Middle frontal gyrus (tissue), 1 donor: Measurements from ENCODE around the gene VPS37D.
"Not testable (repeated sequence)": the region's sequence is repeated elsewhere in the genome, so short reads cannot be mapped to it uniquely, and the experiment has no call there.

Source experiments
- DNase-seq: peaks from one replicate; pipeline ENCODE4 v3.0.0-alpha.2; 2015; ENCODE audit warnings: low spot score; ENCODE audit errors: extremely low spot score

VPS37D gene

DNA sequence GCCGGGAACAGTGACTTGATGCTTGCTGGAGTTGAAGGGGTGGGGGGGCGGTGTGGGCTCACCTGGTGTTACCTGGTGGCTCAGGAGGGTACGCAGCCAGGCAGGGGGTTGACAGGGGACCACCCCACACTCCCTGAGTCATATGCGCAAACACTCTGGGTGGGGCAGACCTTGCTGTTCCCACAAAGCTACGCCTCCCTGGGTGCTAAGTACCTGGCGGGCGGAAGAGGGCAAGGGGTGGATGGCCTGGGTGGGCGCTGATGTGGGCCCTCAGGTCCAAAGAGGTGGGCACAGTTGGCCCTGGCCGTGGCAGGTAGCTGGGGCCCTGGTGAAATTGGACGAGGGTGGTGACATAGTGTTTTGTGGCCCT is 37.9 kb downstream of the VPS37D start:
- no peak for DNase-seq

- peak; percentile 23 for DNase-seq
Observed at GRCh38 chr7:73706126-73707044, 38.8 kb downstream of the VPS37D start.

DNA sequence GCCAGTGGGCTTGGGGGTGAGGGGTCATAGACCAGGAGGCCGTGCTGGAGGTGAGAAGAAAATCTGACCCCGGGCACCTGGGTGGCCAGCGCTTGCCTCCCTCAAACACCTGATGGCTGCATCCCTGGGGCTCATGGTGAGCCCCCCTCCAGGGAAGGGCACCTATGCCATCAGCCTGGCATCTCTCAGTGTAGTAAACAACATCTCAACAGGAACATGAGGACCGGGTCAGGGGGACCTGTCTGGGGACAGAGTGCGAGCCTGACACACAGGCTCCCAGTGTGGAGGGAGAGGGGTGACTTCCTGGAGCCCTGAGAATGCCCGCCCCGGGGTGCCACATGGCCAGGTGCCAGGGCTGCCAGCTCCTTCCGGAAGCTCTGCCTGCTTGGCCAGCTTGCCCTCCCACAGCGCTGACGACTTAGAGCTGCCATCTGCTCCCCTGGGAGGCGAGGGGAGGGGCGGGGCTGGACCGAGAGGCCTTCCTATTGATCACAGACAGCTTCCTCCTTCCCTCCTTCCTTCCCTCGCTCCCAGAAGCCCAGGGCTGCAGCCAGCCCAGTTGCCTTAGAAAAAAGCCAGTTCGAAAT is 39.5 kb downstream of the VPS37D start:
- peak; percentile 35 for DNase-seq

DNA sequence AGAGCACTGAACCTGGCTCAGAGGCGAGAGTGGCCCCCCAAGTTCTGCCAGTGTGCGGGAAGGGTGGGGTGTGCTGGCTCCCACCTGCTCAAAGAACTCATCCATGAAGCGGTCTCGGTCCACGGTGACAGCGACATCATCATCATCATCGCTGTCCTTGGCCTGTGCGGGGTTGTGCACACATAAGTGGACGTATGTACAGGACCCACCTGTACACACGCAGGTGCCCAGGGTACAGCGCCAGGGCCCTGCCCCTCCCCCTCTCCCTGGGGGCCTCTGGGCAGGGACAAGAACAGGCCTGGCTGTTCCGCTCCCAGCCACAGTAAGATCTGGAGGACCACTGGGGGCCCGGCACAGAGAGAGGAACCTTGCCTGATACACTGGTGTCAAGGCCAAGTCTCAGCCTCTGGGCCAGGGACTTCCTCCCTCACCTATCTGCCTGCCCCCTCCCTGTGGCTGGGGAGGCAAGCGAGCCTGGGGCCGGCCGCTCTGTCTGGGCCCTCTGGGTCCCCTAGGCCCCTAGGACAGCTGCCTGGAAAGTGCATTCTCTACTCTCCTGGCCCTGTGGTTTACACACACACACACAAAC is 41.4 kb downstream of the VPS37D start:
- no peak for DNase-seq

- DNase-seq: no peak
Observed at GRCh38 chr7:73712773-73713172, 45.1 kb downstream of the VPS37D start.

DNA sequence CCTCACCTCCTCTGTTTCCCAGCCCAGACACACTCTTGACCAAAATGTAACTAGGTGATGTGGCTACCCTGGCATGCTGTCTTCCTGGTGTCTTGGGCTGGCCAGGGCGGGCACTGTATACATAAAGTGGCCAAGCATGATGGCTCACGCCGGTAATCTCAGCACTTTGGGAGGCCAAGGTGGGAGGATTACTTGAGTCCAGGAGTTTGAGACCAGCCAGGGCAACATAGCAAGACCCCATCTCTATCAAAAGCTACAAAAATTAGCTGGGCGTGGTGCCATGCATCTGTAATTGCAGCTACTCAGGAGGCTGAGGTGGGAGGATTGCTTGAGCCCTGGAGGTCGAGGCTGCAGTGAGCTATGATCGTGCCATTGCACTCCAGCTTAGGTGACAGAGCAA is 45.7 kb downstream of the VPS37D start:
- not testable (repeated sequence) for DNase-seq

- DNase-seq: no peak
Observed at GRCh38 chr7:73715648-73716317, 48.2 kb downstream of the VPS37D start.

DNA sequence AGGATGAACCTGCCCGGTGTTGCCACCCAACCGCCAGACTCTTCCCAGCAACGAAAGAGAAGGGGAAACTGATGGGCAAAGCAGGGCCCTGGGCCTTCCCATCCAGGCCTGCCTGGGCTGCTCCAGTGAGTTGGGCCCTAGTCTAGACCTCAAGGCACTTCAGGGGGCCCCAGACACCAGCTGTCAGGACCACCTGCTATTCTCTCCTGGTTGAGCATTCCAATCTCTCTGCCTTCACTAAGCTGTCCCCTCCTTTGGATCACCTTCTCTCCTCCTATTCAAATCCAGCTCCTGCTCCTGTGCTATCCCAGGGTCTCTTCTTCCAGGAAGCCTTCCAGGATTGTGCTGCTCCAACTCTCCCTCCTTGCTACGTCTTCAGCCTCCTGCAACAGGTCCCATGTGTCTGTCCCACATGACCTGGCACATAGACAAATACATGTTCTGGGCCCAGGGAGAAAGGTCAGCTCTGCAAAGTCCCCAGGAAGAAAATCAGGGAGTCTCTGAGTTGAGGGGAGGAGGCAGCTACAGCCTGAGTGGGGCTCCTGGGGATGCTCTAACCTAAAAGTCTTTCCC is 48.8 kb downstream of the VPS37D start:
- no peak for DNase-seq

- DNase-seq: no peak
Observed at GRCh38 chr7:73717025-73717807, 49.6 kb downstream of the VPS37D start.

DNA sequence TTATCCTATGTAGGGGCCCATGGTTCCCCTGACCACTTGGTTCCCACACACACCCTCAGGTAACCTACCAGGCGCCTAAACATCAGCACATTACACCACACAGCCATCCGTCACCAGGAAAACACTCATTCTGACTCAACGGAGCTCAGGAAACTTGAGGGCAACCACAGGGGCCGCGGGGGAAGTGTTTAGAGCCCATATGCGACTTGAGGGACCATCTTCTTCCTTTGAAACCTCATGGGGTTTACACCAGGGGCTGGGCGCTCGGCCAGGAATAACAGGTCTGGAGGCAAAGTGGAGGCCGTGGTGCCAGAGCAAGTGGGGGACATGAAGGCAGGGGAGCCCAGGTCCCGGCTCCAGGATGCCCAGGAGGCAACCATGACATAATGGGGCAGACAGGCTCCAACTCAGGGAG is 50.4 kb downstream of the VPS37D start:
- no peak for DNase-seq

GRCh38 chr7:73718438-73718881 is 50.8 kb downstream of the VPS37D start:
- no peak for DNase-seq

DNA sequence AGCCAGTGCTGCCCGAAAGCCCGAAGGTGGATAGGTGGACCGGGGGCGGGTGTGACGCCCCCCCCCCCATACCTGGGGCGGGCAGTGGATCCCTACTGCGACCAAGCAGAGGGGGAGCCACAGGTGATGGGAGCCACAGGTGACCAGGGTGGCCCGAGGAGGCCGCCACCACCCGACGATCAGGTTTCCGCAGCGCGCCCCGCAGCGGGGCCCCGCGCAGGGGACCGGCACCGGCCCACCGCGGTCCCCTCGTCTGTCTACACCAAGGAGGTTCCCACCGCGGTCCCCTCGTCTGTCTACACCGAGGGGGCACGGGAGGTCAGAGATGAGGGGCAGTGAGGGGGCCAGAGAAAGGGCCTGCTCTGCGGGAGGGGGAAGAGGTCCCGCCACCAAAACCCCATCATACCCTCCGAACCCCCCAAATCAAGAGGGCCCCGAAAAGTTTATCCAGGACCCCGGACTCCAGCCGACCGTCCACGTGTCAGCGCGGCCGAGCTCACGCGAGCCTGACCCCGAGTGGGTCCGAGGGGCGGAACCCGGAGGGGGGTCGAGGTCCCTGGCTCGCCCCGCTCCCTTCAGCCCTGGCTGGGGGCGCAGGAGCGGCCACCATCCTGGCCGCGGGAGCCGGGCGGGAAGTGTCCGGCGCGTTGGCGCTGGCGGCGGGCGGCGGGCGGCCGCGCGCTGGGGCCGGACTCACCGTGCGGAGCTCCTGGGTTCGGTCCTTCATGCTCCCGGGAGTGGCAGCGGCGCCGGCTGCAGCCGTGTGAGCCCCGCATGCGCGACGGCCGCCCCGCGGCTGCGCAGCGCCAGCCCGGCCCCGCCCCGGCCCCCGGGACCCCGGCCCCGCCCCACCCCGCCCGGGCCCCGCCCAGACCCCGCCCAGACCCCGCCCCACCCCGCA is 51.5 kb downstream of the VPS37D start, which contains the start of gene STX1A:
TSS of gene STX1A (minus strand) at position 765 of the 901 bp plus-strand sequence. CDS start at position 727, 38 bp downstream.
- no peak for DNase-seq

DNA sequence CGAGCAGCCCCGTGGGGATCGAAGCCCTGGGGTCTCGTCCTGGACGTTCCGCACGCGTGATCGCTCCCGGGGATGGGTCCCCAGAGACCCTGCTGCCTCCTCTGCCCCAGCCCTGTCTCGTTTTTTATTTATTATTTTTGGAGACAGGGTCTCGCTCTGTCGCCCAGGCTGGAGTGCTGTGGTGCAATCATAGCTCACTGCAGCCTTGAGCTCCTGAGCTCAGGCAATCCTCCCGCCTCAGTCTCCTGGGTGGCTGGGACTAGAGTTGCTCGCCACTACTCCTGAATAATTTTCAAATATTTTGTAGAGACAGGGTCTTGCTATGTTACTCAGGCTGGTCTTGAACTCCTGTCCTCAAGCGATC is 52.2 kb downstream of the VPS37D start:
- DNase-seq: no peak

- DNase-seq: not testable (repeated sequence)
Observed at GRCh38 chr7:73720443-73720842, 52.8 kb downstream of the VPS37D start.

DNA sequence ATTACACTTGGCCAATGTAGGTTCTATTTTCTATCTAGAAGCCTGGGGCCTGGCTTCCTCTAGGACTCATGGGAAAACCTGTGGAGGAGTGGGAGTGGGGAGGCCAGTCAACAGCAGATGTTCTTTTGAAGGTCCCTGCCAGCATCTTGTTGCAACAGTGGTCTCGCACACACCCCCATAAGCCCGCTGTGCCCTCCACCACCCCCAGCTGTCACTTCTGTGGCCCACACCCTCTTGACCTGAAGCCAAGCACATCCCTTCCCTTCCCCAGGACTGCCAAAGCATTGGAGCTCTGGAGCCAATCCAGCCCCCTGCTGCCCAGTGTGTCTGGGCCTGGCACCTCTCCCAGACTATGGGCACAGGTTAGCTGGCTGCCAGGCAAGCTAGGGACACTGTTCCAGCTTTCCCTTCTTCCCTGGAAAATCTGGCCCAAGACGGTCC is 53.8 kb downstream of the VPS37D start:
- no peak for DNase-seq
